ENCODE results near the gene ARHGAP28.

The ARHGAP28 gene

DNA sequence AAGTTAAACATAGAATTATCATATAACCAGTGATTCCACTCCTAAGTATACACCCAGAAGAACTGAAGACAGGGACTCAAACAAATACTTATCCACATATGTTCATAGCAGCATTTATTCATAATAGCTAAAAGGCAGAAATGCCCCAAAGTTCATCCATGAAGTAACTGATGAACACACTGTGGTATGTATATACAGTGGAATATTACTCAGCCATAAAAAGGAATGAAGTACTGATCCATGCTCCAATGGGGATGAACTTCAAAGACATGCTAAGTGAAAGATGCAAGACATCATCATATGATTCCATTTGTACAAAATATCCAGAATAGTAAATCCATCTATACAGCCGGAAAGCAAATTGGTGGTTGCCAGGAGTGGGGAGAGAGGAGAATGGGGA lies 230.6 kb downstream of the ARHGAP28 start:
- DNase-seq: no peak
- no peak overlapping the region for H2AK5ac ChIP-seq (ENCODE audit: low read length, severe bottlenecking)
- WGBS: 100% methylated on average over 1 of the region's 1 CpG

DNA sequence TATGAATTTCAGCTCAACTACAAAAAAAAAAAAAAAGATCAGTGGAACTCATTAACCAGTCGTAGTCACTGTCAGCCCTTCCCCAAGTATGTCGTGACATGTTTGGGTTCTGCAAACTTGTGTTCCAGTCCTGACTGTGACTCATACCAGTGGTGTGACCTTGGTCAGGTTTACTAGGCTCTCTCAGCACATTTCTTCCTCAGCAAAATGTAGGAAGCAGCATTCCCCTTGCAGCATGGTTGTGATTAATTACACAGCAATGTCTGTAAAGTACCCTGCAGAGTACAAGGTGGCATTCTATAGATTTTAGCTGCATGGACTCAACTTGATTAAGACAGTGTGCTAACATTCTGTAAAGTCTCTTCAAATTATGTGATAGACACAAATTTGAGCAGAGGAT lies 231.1 kb downstream of the ARHGAP28 start:
- H2AK5ac ChIP-seq (ENCODE audit: low read length, severe bottlenecking): no peak overlapping the region
- peaks cover 0 to 89% of the 10 kb centered on the region in 2 experiments for H3K36me3 ChIP-seq (ENCODE audit: control insufficient read depth in 1 of 2, insufficient read depth in 2 of 2, low read depth in 1 of 2, low read length in 2 of 2)
- H3K79me1 ChIP-seq (replicated peaks; ENCODE audit: low read length, poor library complexity, severe bottlenecking): no peaks in the 10 kb centered on the region
- no peak overlapping the region for H3K23ac ChIP-seq (ENCODE audit: low read length in 2 of 2)
- H3K9ac ChIP-seq (ENCODE audit: low read length): no peak overlapping the region
- peak; percentile 62 for DNase-seq
- 0% methylated on average over 2 of the region's 2 CpGs for WGBS
- no peak overlapping the region for H2AFZ ChIP-seq (ENCODE audit: low read depth, low read length)
- peaks cover 12% of the 10 kb centered on the region for H3K4me1 ChIP-seq (ENCODE audit: control insufficient read depth, insufficient read depth, low read depth, low read length)
- H3K27ac ChIP-seq (ENCODE audit: low read length, poor library complexity, severe bottlenecking): no peak overlapping the region
- no peak overlapping the region for H2BK15ac ChIP-seq (ENCODE audit: low read depth, poor library complexity, severe bottlenecking)
- H4K91ac ChIP-seq (ENCODE audit: low read length): no peak overlapping the region
- H2BK120ac ChIP-seq (ENCODE audit: low read depth, low read length): no peak overlapping the region
- no peaks in the 10 kb centered on the region for H3K9me3 ChIP-seq (ENCODE audit: control insufficient read depth, low read length)
- H3K14ac ChIP-seq (ENCODE audit: low read length in 2 of 2): no peak overlapping the region
- H3K27me3 ChIP-seq (ENCODE audit: control insufficient read depth in 1 of 2, insufficient read depth in 1 of 2, low read length in 2 of 2): no peaks in the 10 kb centered on the region
- H2BK12ac ChIP-seq (ENCODE audit: low read length in 2 of 2): no peak overlapping the region
- no peak overlapping the region for H2BK5ac ChIP-seq (ENCODE audit: low read depth, low read length, poor library complexity, severe bottlenecking)
- H3K4me2 ChIP-seq (ENCODE audit: low read length, poor library complexity, severe bottlenecking): no peak overlapping the region
- H4K8ac ChIP-seq (ENCODE audit: low read length): no peak overlapping the region
- H3K4ac ChIP-seq (ENCODE audit: low read depth in 1 of 2, low read length in 2 of 2): no peak overlapping the region
- H3K4me3 ChIP-seq (ENCODE audit: insufficient read depth in 1 of 2, low read depth in 1 of 2, low read length in 2 of 2): no peak overlapping the region
- H3K18ac ChIP-seq (ENCODE audit: low read depth in 1 of 2, low read length in 2 of 2): no peak overlapping the region

More for the DNA sequence above, 230.6 kb downstream of the ARHGAP28 start:
- H3K14ac ChIP-seq (ENCODE audit: low read length in 2 of 2): no peak overlapping the region
- H2BK12ac ChIP-seq (ENCODE audit: low read length in 2 of 2): no peak overlapping the region
- H3K18ac ChIP-seq (ENCODE audit: low read depth in 1 of 2, low read length in 2 of 2): no peak overlapping the region
- H4K91ac ChIP-seq (ENCODE audit: low read length): no peak overlapping the region
- peaks cover 0 to 88% of the 10 kb centered on the region in 2 experiments for H3K36me3 ChIP-seq (ENCODE audit: control insufficient read depth in 1 of 2, insufficient read depth in 2 of 2, low read depth in 1 of 2, low read length in 2 of 2)
- no peak overlapping the region for H3K4me2 ChIP-seq (ENCODE audit: low read length, poor library complexity, severe bottlenecking)
- peaks cover 12% of the 10 kb centered on the region for H3K4me1 ChIP-seq (ENCODE audit: control insufficient read depth, insufficient read depth, low read depth, low read length)
- H2BK5ac ChIP-seq (ENCODE audit: low read depth, low read length, poor library complexity, severe bottlenecking): no peak overlapping the region
- H3K9me3 ChIP-seq (ENCODE audit: control insufficient read depth, low read length): no peaks in the 10 kb centered on the region
- no peak overlapping the region for H2AFZ ChIP-seq (ENCODE audit: low read depth, low read length)
- no peak overlapping the region for H2BK15ac ChIP-seq (ENCODE audit: low read depth, poor library complexity, severe bottlenecking)
- H3K4ac ChIP-seq (ENCODE audit: low read depth in 1 of 2, low read length in 2 of 2): no peak overlapping the region
- no peak overlapping the region for H4K8ac ChIP-seq (ENCODE audit: low read length)
- H2BK120ac ChIP-seq (ENCODE audit: low read depth, low read length): no peak overlapping the region
- H3K27ac ChIP-seq (ENCODE audit: low read length, poor library complexity, severe bottlenecking): no peak overlapping the region
- H3K23ac ChIP-seq (ENCODE audit: low read length in 2 of 2): no peak overlapping the region
- H3K4me3 ChIP-seq (ENCODE audit: insufficient read depth in 1 of 2, low read depth in 1 of 2, low read length in 2 of 2): no peak overlapping the region
- H3K79me1 ChIP-seq (replicated peaks; ENCODE audit: low read length, poor library complexity, severe bottlenecking): no peaks in the 10 kb centered on the region
- H3K27me3 ChIP-seq (ENCODE audit: control insufficient read depth in 1 of 2, insufficient read depth in 1 of 2, low read length in 2 of 2): no peaks in the 10 kb centered on the region
- H3K9ac ChIP-seq (ENCODE audit: low read length): no peak overlapping the region

DNA sequence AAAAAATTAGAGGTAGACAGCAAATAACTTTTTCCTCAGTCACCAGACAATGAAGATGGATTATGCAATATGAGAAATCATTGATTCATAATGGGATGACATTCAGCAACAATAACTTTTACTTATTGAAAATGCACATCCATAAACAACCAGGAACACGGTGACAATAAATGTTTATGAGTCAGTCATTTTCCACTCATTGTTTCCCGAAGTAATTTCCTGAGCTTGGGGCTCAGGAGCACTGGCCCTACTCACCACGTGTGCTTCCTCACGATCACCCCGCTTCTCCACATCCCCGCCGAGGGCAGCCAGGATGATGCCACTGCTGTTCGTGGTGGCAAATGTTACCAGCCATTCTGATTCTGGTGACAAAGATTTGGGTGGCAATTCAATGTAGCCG lies 231.8 kb downstream of the ARHGAP28 start:
- WGBS: 85% methylated on average over 9 of the region's 9 CpGs

DNA sequence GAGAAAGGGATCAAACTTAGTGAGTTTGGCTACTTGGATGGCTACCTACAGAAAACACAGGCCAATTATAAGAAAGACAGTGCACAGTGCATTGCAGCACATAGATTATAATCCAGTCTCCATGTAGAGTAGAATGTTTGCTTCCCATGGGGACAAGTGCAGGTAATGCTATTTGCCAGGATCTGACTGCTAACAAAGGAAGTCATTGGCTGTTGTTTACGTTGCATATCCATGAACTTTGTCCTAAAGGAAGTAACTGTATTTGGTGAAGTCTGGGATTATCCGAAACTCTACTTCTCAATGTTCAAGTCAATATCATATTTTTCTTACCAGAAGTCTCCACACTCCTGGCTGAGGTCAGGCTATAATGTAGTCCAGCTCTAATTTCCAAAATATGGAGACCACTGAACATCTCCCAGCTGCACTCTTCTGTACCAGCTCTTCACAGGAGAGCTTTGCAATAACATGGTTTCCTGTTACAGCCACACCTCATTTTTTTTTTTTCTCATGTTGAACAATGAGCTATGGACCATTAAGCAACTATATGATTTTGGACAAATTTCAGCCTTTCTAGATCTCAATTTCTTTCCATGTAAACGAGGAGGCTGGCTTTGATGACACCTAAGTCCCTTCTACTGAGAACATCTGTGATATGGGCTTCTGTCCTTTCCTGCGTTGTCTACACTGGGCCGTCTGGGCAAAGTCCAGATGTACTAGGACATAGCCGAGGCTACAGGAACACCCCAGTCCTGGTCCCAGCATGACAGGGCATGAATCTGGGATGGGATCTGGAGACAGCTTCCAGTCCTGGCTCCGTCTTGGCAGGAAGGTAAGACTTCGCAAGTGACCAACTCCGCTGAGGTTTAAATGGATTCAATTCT lies 233.3 kb downstream of the ARHGAP28 start:
- no peak overlapping the region for H3K27ac ChIP-seq (ENCODE audit: low read length, poor library complexity, severe bottlenecking)
- WGBS: 94% methylated on average over 8 of the region's 9 CpGs
- no peak overlapping the region for H3K14ac ChIP-seq (ENCODE audit: low read length in 2 of 2)
- peaks cover 8% of the 10 kb centered on the region for H3K4me1 ChIP-seq (ENCODE audit: control insufficient read depth, insufficient read depth, low read depth, low read length)
- no peak overlapping the region for H3K4ac ChIP-seq (ENCODE audit: low read depth in 1 of 2, low read length in 2 of 2)
- H3K36me3 ChIP-seq (ENCODE audit: control insufficient read depth in 1 of 2, insufficient read depth in 2 of 2, low read depth in 1 of 2, low read length in 2 of 2): peaks cover 0 to 80% of the 10 kb centered on the region in 2 experiments
- no peak overlapping the region for H2BK5ac ChIP-seq (ENCODE audit: low read depth, low read length, poor library complexity, severe bottlenecking)
- H3K27me3 ChIP-seq (ENCODE audit: control insufficient read depth in 1 of 2, insufficient read depth in 1 of 2, low read length in 2 of 2): no peaks in the 10 kb centered on the region
- no peak overlapping the region for H3K9ac ChIP-seq (ENCODE audit: low read length)
- no peak overlapping the region for H2AFZ ChIP-seq (ENCODE audit: low read depth, low read length)
- no peak overlapping the region for H3K18ac ChIP-seq (ENCODE audit: low read depth in 1 of 2, low read length in 2 of 2)
- H2BK15ac ChIP-seq (ENCODE audit: low read depth, poor library complexity, severe bottlenecking): no peak overlapping the region
- H2BK120ac ChIP-seq (ENCODE audit: low read depth, low read length): no peak overlapping the region
- H3K4me2 ChIP-seq (ENCODE audit: low read length, poor library complexity, severe bottlenecking): no peak overlapping the region
- no peak overlapping the region for H4K8ac ChIP-seq (ENCODE audit: low read length)
- no peak for DNase-seq
- H3K4me3 ChIP-seq (ENCODE audit: insufficient read depth in 1 of 2, low read depth in 1 of 2, low read length in 2 of 2): no peak overlapping the region
- H3K79me1 ChIP-seq (replicated peaks; ENCODE audit: low read length, poor library complexity, severe bottlenecking): no peaks in the 10 kb centered on the region
- no peak overlapping the region for H4K91ac ChIP-seq (ENCODE audit: low read length)
- no peaks in the 10 kb centered on the region for H3K9me3 ChIP-seq (ENCODE audit: control insufficient read depth, low read length)
- no peak overlapping the region for H3K23ac ChIP-seq (ENCODE audit: low read length in 2 of 2)
- no peak overlapping the region for H2AK5ac ChIP-seq (ENCODE audit: low read length, severe bottlenecking)
- H2BK12ac ChIP-seq (ENCODE audit: low read length in 2 of 2): no peak overlapping the region

More for the DNA sequence above, 231.8 kb downstream of the ARHGAP28 start:
- DNase-seq: no peak
- Histone ChIP-seq H2BK5ac (ENCODE audit: low read depth, low read length, poor library complexity, severe bottlenecking) (no peak overlapping the region), H4K8ac (ENCODE audit: low read length) (peak overlapping the region; percentile 21), H3K14ac (ENCODE audit: low read length in 2 of 2) (no peak overlapping the region), H2BK12ac (ENCODE audit: low read length in 2 of 2) (no peak overlapping the region), H4K91ac (ENCODE audit: low read length) (no peak overlapping the region), H3K36me3 (ENCODE audit: control insufficient read depth in 1 of 2, insufficient read depth in 2 of 2, low read depth in 1 of 2, low read length in 2 of 2) (peaks cover 0 to 88% of the 10 kb centered on the region in 2 experiments), H3K27ac (ENCODE audit: low read length, poor library complexity, severe bottlenecking) (no peak overlapping the region), H2BK15ac (ENCODE audit: low read depth, poor library complexity, severe bottlenecking) (no peak overlapping the region), H3K4me3 (ENCODE audit: insufficient read depth in 1 of 2, low read depth in 1 of 2, low read length in 2 of 2) (no peak overlapping the region), H3K79me1 (replicated peaks; ENCODE audit: low read length, poor library complexity, severe bottlenecking) (no peaks in the 10 kb centered on the region), H3K9me3 (ENCODE audit: control insufficient read depth, low read length) (no peaks in the 10 kb centered on the region), H3K23ac (ENCODE audit: low read length in 2 of 2) (no peak overlapping the region), H2AK5ac (ENCODE audit: low read length, severe bottlenecking) (no peak overlapping the region), H2BK120ac (ENCODE audit: low read depth, low read length) (no peak overlapping the region), H3K27me3 (ENCODE audit: control insufficient read depth in 1 of 2, insufficient read depth in 1 of 2, low read length in 2 of 2) (no peaks in the 10 kb centered on the region), H3K4me2 (ENCODE audit: low read length, poor library complexity, severe bottlenecking) (no peak overlapping the region), H3K4me1 (ENCODE audit: control insufficient read depth, insufficient read depth, low read depth, low read length) (peaks cover 12% of the 10 kb centered on the region), H2AFZ (ENCODE audit: low read depth, low read length) (no peak overlapping the region), H3K4ac (ENCODE audit: low read depth in 1 of 2, low read length in 2 of 2) (no peak overlapping the region), H3K18ac (ENCODE audit: low read depth in 1 of 2, low read length in 2 of 2) (no peak overlapping the region), H3K9ac (ENCODE audit: low read length) (no peak overlapping the region)
